ENCODE measurements around the gene UBTF.
"Not testable (repeated sequence)": the region's sequence is repeated elsewhere in the genome, so short reads cannot be mapped to it uniquely, and the experiment has no call there.

UBTF gene

DNA sequence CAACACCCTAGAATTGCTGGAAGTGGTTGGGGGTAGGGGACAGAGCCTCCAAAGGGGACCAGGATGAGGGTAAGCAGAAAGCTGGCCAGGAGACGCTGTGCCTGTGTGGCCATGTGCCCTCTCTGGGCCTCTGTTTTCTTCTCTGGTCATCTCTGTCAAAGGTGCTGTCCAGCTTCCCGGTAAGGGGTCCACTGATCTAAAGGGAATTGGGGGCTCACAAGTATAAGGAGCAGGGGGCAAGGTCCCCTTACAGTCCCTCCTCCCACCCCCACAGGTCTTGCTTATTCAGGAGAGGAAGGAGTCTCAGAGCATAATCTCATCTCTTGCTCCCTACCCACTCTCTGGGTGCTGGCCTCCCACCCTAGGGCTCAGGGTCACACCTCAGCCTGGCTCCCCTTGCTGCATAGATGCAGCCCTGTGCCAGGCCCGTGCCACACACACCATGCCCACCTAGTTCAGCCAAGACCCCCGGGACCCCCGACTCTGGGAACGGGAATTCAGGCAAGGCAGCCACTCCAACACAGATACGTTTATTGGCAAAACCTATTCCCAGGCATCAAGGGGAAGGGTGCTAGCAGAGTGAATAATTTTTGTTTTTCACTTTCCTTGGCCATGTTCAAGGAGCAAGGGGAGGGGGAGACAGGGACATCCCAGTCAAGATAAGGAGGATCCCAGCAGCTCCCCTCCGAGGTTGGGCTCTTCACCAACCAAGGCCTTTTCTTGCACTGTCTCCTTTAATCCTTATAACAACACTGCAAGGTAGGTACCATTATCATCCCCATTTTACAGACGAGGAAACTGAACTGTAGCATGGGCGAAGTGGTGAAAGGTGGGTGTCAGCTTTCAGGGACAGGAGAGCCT is 28.6 kb upstream of the UBTF start:
- DNase-seq: no peak
- intact Hi-C loops (cut with DNase I): no loop called here

DNA sequence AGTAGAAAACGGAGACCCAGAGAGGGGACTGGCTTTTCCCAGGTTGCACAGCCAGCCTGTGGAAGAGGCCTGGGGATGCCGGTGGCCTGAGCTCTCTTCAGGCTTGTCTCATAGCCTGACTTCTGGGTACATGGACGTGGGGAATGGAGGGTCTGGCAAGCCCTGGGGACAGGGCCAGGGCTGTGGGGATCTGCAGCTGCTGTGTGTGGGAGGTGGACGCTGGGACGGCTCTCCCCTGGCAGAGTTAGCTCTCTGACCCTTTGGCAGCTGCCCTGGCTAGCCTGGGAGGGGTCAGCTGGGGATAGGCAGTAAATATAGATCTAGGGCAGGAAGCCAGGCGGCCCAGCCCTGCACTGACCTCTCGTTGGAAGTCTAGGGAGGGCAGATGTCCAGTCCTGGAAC is 28.0 kb upstream of the UBTF start:
- no peak for DNase-seq
- intact Hi-C loops (cut with DNase I): no loop called here

GRCh38 chr17:44241106-44241624 is 21.7 kb upstream of the UBTF start:
- DNase-seq: peak in 9 of 42 donors; percentile 7 to 29 (median 14)
- intact Hi-C loops (cut with DNase I): no loop called here

- intact Hi-C loops (cut with DNase I); DNase-seq: not testable (repeated sequence)
Measured at GRCh38 chr17:44237886-44238285, 18.4 kb upstream of the UBTF start.

DNA sequence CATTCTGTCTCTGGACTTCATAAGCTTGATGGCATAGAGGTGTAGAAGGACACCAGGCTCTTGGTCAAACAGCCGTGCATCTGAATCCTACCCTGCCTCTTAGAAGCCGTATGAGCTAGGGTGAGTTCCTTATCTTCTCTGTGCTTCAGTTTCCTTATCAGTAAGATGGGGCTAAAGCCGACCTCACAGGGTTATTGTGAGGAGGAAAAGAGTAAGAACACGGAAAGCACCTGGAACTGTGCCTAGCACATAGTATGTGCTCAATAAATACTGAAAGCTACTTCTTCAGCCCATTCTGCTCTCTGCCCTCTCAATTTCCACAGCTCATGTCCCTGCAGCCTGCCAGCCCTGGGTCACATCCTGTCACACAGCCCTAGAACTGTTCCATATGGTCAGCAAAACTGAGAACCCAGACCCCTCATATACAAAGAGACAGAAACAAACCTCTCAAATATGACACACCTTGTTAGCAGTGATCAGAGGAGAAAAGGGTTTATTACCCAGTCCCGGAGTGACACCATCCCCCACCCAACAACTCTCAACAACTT is 17.0 kb upstream of the UBTF start:
- no peak for DNase-seq
- intact Hi-C loops (cut with DNase I): no loop called here

DNA sequence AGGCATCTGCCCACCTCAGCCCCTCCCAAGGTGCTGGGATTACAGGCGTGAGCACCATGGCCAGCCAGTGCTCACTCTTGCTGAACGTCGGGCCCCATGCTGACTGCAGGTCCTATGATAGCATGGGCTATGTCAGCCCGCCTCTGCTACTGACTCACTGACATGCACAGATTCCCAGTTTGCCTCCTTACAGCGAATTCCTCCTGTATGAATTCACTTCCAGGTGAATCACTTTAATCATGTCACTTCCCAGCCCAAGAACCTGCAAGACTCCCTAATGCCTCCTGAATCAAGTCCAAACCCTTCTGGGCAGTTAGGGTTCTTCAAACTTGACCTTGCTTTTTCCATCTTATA is 16.1 kb upstream of the UBTF start:
- no peak for DNase-seq
- intact Hi-C loops (cut with DNase I): no loop called here

DNA sequence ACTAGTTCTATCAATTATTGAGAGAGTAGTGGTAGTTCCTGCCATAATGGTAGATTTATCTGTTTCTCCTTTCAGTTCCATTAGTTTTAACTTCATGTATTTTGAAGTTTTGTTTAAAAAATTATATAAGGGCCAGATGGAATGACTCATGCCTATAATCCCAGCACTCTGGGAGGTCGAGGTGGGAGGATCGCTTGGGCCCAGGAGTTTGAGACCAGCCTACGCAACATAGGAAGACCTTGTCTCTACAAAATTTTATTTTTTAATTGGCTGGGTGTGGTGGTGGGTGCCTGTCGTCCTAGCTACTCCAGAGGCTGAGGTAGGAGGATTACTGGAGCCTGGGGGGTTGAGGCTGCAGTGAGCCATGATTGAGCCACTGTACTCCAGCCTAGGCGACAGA is 14.1 kb upstream of the UBTF start:
- DNase-seq: peak in 2 of 42 donors; percentile 22 to 41
- intact Hi-C loops (cut with DNase I): no loop called here

DNA sequence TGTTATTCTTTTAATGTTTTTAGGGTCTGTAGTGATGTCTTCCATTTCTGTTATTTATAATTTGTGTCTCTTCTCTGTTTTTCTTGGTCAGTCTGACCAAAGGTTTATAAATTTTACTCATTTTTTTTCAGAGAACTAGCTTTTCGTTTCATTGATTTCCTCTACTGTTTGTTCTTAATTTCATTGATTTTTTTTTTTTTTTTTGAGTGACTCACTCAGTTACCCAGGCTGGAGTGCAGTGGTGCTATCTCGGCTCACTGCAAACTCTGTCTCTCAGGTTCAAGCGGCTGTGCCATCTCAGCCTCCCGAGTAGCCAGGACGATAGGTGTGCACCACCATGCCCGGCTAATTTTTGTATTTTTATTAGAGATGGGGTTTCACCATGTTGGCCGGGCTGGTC is 12.6 kb upstream of the UBTF start:
- DNase-seq: no peak
- intact Hi-C loops (cut with DNase I): no loop called here

DNA sequence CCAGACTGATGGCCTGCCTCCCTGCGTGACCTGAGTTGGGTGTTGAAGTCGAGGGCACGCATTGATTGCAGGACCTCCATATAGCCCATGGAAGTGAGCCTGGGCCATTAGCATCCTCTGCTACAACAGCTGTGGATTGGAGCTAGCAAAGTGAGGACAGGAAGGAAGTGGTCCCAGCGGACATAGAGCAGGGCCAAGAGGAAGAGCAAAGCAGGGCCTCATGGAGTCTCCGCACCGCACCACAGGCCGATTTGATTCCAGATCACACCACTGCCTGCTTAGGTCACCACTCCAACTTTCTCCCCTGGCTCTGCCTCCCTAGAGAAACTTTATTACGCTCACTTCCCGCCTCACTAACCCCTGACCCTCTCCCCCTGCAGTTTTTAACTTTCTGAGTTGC is 10.7 kb upstream of the UBTF start:
- intact Hi-C loops (cut with DNase I): no loop called here
- no peak for DNase-seq

- intact Hi-C loops (cut with DNase I): no loop called here
- no peak for DNase-seq
Measured at GRCh38 chr17:44229090-44229489, 9.6 kb upstream of the UBTF start.

DNA sequence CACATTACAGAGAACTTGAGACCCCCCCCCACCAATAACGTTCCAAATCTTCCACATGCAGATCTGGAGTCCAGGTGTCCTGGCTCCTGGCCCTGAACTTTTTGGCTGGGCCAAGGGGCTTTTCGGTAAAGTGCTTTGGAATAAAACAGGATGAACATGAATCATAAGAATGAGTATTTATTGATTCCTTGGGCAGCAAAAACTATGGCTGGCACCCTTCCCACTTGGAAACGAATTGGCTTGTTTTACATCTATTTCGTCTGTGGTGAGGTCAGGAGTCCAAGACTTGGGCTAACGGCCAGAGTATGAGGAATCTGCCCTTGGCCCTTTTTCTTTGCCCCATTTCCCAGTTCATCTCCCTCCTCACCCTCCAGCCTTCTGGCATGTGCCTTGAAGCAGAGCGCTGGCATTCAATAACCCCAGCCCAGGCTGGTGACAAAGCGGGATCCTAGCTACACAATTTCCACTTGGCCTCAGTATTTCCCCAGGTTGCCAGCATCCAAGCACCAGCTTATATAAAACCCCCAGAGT is 4.1 kb upstream of the UBTF start:
- intact Hi-C loops (cut with DNase I): no loop called here
- peak in 11 of 42 donors; percentile 21 to 71 (median 31) for DNase-seq

GRCh38 chr17:44222112-44222869 is 2.8 kb upstream of the UBTF start:
- intact Hi-C loops (cut with DNase I): no loop called here
- peak; percentile 78 to 94 (median 87) for DNase-seq

GRCh38 chr17:44221862-44222111 is 2.3 kb upstream of the UBTF start:
- intact Hi-C loops (cut with DNase I): no loop called here
- DNase-seq: peak in 4 of 42 donors; percentile 27 to 59 (median 40)

DNA sequence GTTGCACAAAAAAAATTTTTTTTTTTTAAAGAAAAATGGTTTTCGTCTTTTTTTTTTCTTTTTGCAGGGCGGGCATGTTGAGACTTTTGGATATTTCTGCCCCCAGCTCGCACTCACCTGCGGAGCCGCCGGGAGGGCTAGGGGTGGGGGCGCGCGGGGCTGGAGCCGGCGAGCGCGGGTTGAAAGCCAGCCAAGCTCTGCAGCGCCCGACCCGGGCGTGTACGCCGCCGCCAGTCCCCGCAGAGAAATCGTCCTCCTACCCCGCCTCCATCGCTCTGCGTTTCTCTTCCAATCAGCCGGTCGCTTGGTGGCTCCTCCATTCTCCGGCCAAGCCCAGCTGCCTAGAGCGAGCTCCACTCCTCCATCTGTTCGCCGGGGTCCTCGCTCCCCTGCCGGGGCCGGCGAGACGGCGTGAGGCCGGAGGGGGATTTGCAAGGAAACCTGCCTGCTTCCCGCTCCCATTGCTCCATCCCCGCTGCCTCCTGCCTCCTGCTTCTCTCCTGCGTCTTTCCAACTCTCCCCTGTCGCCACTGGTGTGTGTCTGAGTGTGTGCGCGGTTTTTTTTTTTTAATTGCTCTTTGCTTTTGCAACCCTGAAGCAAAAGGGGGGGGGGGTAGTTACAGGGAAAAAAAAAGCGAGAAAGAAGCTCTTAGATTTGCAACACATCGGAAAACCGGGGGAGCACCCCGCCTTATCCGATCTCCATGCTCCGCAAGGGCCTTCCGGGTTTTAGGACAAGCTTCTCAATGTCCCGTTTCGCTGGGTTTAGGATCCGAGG is 1.8 kb upstream of the UBTF start:
- intact Hi-C loops (cut with DNase I): no loop called here
- DNase-seq: peak; percentile 49 to 92 (median 82)

GRCh38 chr17:44220213-44221083 is 973 bp upstream of the UBTF start:
- intact Hi-C loops (cut with DNase I): no loop called here

DNA sequence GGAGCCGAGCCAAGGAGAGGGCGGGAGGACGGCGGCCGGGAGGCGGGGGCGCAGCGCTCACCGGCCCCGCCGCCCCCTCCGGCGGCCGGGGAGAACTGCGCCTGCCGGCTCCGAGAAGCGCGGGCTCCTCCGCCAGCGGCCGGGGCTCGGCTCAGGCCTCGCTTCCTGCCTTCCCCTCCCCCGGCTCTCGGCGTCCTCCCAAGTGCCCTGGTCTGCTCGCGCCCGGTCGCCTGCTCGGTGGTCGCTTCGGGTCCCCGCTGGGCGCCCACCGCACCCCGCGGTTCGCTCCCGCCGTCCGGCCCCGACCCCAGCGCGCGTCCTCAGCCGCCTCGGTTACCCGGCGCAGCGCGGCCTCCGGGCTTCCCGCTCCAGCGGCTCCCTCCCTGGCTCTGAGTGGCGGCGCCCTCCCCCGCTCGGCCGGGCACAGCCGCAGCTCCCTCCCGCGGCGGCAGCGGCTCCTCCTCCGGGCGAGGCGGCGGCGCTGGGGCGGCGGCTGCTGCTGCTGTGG is 313 bp downstream of the UBTF start:
- peak in 34 of 42 donors; percentile 30 to 83 (median 59) for DNase-seq

More at GRCh38 chr17:44220213-44221083, 973 bp upstream of the UBTF start:
- DNase-seq: peak in 38 of 42 donors; percentile 37 to 80 (median 62)

DNA sequence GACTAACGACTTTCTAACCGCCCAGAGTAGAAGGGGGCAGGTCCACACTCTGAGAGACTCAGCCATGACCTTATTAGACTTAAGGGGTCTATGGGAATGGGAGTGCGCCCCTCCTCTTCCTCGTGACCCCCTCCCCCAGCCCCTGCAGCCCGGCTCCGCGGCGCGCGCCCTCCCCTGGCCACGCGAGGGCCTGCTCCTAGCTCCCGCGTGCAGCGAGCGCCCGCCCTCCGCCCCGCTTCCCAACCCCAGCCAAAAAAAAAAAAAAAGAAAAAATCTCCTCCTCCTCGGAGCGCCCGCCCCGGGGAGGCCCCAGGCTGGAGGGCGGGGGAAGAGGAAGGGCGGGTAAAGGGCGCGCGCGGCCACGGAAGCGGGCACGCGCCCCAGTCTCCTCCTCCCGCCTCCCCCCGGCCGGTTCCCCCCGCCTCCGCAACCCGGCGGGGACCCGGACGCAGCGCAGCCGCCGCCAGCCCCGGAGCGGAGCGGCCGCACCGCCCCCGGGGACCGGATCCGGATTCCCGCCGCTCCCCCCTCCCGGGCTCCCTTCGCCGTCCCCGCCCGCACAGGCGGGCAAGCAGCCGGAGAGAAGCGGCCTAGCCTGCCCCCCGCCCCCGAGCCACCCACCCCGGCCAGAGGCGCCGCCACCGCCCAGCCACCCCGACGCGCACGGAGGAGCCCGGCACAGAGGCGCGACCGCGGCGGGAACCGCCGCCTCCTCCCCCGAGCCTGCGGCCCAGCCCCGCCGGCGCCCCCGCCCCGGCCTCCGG is 949 bp downstream of the UBTF start:
- peak; percentile 57 to 95 (median 88) for DNase-seq
- intact Hi-C loops (cut with DNase I): loop anchor here (2.0 kb wide), 2 partner anchors 90 to 108 kb away; partner anchors contain the start of gene RUNDC3A

More for the DNA sequence above, 313 bp downstream of the UBTF start:
- intact Hi-C loops (cut with DNase I): loop anchor here (2.0 kb wide), 2 partner anchors 90 to 108 kb away; partner anchors contain the start of gene RUNDC3A

Data from head of caudate nucleus (tissue), 42 donors.